B cell (primary cell): ENCODE results near the gene ADAMTS16. TPM values are rescaled to one million over a fixed set of nuclear protein-coding genes. Genes with fewer than 3 reads are reported as not detected.

ENCODE experiments used
- ATAC-seq: fragments of 200-7000 bp; cut with Tn5 transposase; one replicate; pipeline ENCODE4 v1.10.0; 2021; ENCODE audit warnings: low read depth, mild to moderate bottlenecking, moderate number of reproducible peaks, moderate library complexity
- CTCF ChIA-PET: fragments of 350-600 bp; sonication (Branson Sonifier 250); formaldehyde crosslinking; loops from one replicate; lab custom pipeline; 2021; ENCODE audit warnings: antibody characterized with exemption, inconsistent platforms; lab: Charles Lee
- POLR2A ChIA-PET: fragments of 350-600 bp; sonication (Branson Sonifier 250); formaldehyde crosslinking; loops from one replicate; lab custom pipeline; 2021; ENCODE audit warnings: antibody characterized with exemption; lab: Charles Lee
- DNase-seq: peaks from one replicate; pipeline ENCODE4 v3.0.0; 2013
- H2AFZ ChIP-seq: 2 replicates; pipeline ENCODE4 v1.6.1; 2012; ENCODE audit warnings: mild to moderate bottlenecking, low read depth, low read length; ENCODE audit not compliant: insufficient read depth, poor library complexity, severe bottlenecking
- H3K27ac ChIP-seq, 2 donors: 1 replicate in 1 of 2; 2 replicates in 1 of 2; pipeline ENCODE4 v1.5.1; 2012 to 2013; ENCODE audit warnings: low read length in 2 of 2, mild to moderate bottlenecking in 2 of 2, moderate library complexity in 1 of 2
- H3K27me3 ChIP-seq, 4 experiments: fragments of 200-600 bp in 1 of 4; sonication (generic) in 1 of 4; replicated peaks in 1 of 4; 1 replicate in 2 of 4; 2 replicates in 2 of 4; pipeline versions ENCODE4 v1.6.1 to v1.7.0; 2013 to 2016; ENCODE audit warnings: low read length in 3 of 4, mild to moderate bottlenecking in 2 of 4, mixed read lengths in 1 of 4, moderate library complexity in 1 of 4; ENCODE audit not compliant: insufficient read depth in 4 of 4, control insufficient read depth in 3 of 4; ENCODE audit errors: control extremely low read depth in 1 of 4
- H3K36me3 ChIP-seq, 2 experiments: replicated peaks in 1 of 2; 1 replicate in 1 of 2; 2 replicates in 1 of 2; pipeline versions ENCODE4 v1.6.1 to v1.7.1; 2013; ENCODE audit warnings: low read length in 1 of 2; ENCODE audit not compliant: insufficient read depth in 2 of 2, control insufficient read depth in 1 of 2; ENCODE audit errors: control extremely low read depth in 1 of 2, extremely low read depth in 1 of 2
- H3K4me1 ChIP-seq, 2 donors: fragments of 200-600 bp in 1 of 2; sonication (generic) in 1 of 2; 1 replicate in 1 of 2; 2 replicates in 1 of 2; pipeline versions ENCODE4 v1.5.1 to v1.6.1; 2013 to 2017; ENCODE audit warnings: low read length in 2 of 2; ENCODE audit not compliant: control insufficient read depth in 2 of 2, insufficient read depth in 2 of 2
- H3K4me2 ChIP-seq: replicated peaks from 2 replicates; pipeline ENCODE3; 2012; ENCODE audit warnings: mild to moderate bottlenecking, low read depth, low read length; ENCODE audit not compliant: poor library complexity, severe bottlenecking
- H3K4me3 ChIP-seq, 5 experiments: fragments of 200-600 bp in 1 of 5; sonication (generic) in 1 of 5; 1 replicate in 3 of 5; 2 replicates in 2 of 5; pipeline versions ENCODE4 v1.5.1 to v1.7.0; 2011 to 2016; ENCODE audit warnings: low read length in 4 of 5, mild to moderate bottlenecking in 4 of 5, low read depth in 2 of 5, control low read depth in 1 of 5, moderate library complexity in 1 of 5; ENCODE audit not compliant: insufficient read depth in 1 of 5; ENCODE audit errors: control extremely low read depth in 1 of 5, extremely low read depth in 1 of 5
- H3K79me2 ChIP-seq: fragments of 200-600 bp; sonication (generic); one replicate; pipeline ENCODE4 v1.6.0; 2016; ENCODE audit warnings: low read length; ENCODE audit not compliant: control insufficient read depth, insufficient read depth
- H3K9ac ChIP-seq: fragments of 200-600 bp; sonication (generic); 2 replicates; pipeline ENCODE4 v1.6.1; 2017; ENCODE audit warnings: mild to moderate bottlenecking, low read length, moderate library complexity
- H3K9me3 ChIP-seq, 3 donors: one replicate each; pipeline versions ENCODE4 v1.6.1 to v1.7.1; 2013; ENCODE audit warnings: low read length in 2 of 3; ENCODE audit not compliant: control insufficient read depth in 2 of 3, insufficient read depth in 1 of 3; ENCODE audit errors: control extremely low read depth in 1 of 3
- H4K20me1 ChIP-seq: 2 replicates; pipeline ENCODE4 v1.6.0; 2012; ENCODE audit warnings: mild to moderate bottlenecking, low read length; ENCODE audit not compliant: insufficient read depth, control insufficient read depth, poor library complexity, severe bottlenecking
- H3K27ac Mint-ChIP-seq: one replicate; pipeline ENCODE4 v1.8.0; 2021; ENCODE audit warnings: mixed read lengths
- H3K27me3 Mint-ChIP-seq: one replicate; pipeline ENCODE4 v1.8.0; 2021; ENCODE audit warnings: mixed read lengths
- H3K4me1 Mint-ChIP-seq: one replicate; pipeline ENCODE4 v1.8.0; 2021; ENCODE audit warnings: mixed read lengths
- H3K4me3 Mint-ChIP-seq: one replicate; pipeline ENCODE4 v1.8.0; 2021; ENCODE audit warnings: mixed read lengths
- H3K9me3 Mint-ChIP-seq: one replicate; pipeline ENCODE4 v1.8.0; 2022; ENCODE audit warnings: mixed read lengths; ENCODE audit not compliant: insufficient read depth
- EZH2 ChIP-seq: IDR thresholded peaks from 2 replicates; pipeline ENCODE4 v1.6.1; 2012; ENCODE audit warnings: borderline replicate concordance, low read depth, mild to moderate bottlenecking, moderate library complexity, low read length; ENCODE audit not compliant: insufficient read depth, poor library complexity, severe bottlenecking
- WGBS: methylation state at CpG from one replicate; pipeline ENCODE4 v1.1.5; 2013; ENCODE audit warnings: missing lambda C conversion rate; ENCODE audit not compliant: insufficient coverage; 5-methylcytosine and 5-hydroxymethylcytosine counted together
- intact Hi-C: fragments of 100-400 bp; cut with micrococcal nuclease; formaldehyde crosslinking; loops from one replicate; pipeline ENCODE4 v1.10.0; 2022
- polyA plus RNA-seq: library from polyadenylated mRNA; depleted of rRNA; stranded (reverse); fragments of >200 nt; gene quantifications from 2 replicates; pipeline ENCODE4 v1.2.3, GENCODE V29; 2012
- total RNA-seq, 2 donors: library from RNA; stranded (reverse); fragments of 120-200 nt in 1 of 2; gene quantifications; 1 replicate in 1 of 2; 2 replicates in 1 of 2; pipeline versions ENCODE4 v1.2.3 to v1.2.4, GENCODE V29; 2013 to 2022
- TF ChIP-seq, protein P1 (sequence below): fragments of 200-600 bp; IDR thresholded peaks from one replicate; pipeline ENCODE4 v1.8.0; 2022; ENCODE audit warnings: antibody characterized with exemption, mild to moderate bottlenecking

ADAMTS16 gene
- total and polyA plus RNA-seq, 2 donors (not counting 1 experiment from before 2014, with no cell fraction given), result not detected

DNA sequence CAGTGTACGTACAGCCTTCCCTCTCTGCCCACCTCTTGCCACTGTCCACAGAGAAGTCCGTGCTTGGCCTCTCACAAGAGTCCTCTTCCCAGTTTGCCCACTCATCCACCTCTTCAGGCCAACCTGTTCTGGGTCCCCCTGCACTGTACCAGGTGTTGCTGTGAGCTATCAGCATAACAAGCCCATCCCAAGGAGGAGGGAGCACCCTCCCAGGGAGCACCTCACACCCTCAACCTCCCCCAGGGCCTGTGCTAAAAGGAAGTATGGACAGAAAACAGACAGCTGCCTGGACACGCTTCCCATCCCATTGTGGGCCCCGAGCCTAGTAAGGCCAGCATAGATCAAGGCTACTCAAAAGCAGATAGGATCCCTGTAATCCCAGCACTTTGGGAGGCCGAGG is 168.2 kb downstream of the ADAMTS16 start:
- Histone ChIP-seq H3K9me3 (peaks cover 0 to 31% (median 0%) of the 10 kb centered on the region in 3 donors), H2AFZ (no peak overlapping the region), H3K36me3 (no peaks in the 10 kb centered on the region), H3K4me1 (no peaks in the 10 kb centered on the region), H3K4me2 (no peak overlapping the region), H3K9ac (no peak overlapping the region), H3K4me3 (no peak overlapping the region), H3K79me2 (no peaks in the 10 kb centered on the region), H4K20me1 (no peaks in the 10 kb centered on the region), H3K27me3 (no peaks in the 10 kb centered on the region), H3K27ac (no peak overlapping the region)
- intact Hi-C loops, result no loop called here
- Mint-ChIP-seq H3K27ac (no peak overlapping the region), H3K4me1 (no peaks in the 10 kb centered on the region), H3K4me3 (no peak overlapping the region), H3K27me3 (no peaks in the 10 kb centered on the region), H3K9me3 (no peaks in the 10 kb centered on the region)
- WGBS, result 82% methylated on average over 5 of the region's 5 CpGs
- ATAC-seq, result no peak
- no peak for TF ChIP-seq EZH2
- TF ChIP-seq, protein P1, sequence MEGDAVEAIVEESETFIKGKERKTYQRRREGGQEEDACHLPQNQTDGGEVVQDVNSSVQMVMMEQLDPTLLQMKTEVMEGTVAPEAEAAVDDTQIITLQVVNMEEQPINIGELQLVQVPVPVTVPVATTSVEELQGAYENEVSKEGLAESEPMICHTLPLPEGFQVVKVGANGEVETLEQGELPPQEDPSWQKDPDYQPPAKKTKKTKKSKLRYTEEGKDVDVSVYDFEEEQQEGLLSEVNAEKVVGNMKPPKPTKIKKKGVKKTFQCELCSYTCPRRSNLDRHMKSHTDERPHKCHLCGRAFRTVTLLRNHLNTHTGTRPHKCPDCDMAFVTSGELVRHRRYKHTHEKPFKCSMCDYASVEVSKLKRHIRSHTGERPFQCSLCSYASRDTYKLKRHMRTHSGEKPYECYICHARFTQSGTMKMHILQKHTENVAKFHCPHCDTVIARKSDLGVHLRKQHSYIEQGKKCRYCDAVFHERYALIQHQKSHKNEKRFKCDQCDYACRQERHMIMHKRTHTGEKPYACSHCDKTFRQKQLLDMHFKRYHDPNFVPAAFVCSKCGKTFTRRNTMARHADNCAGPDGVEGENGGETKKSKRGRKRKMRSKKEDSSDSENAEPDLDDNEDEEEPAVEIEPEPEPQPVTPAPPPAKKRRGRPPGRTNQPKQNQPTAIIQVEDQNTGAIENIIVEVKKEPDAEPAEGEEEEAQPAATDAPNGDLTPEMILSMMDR, result no peak
- no peak for DNase-seq
- ChIA-PET CTCF (no interaction called here), POLR2A (no interaction called here)

DNA sequence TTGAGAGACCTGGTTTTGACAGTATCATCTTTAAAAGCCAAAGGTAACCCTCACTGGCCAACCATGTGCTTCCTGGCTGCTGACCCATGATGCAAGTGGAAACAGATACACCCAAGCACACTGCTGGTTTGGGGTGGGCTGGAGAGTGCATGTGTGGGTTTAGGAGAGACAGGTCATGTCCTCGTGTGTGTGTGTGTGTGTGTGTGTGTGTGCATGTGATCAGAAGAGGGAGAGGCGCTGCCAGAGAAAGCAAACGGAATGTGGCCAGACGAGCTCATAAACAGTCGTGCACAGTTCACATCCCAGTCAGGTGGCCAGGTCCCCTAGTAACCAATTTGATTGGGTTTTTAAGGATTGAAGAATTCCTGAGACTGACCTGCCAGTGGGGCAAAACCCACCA is 169.5 kb downstream of the ADAMTS16 start:
- Mint-ChIP-seq H3K27ac (no peak overlapping the region), H3K9me3 (no peaks in the 10 kb centered on the region)

More for the DNA sequence above, 169.5 kb downstream of the ADAMTS16 start:
- DNase-seq (no peak), ATAC-seq (no peak)
- Histone ChIP-seq H3K36me3 (no peaks in the 10 kb centered on the region), H3K4me2 (no peak overlapping the region), H3K4me3 (no peak overlapping the region), H2AFZ (no peak overlapping the region), H3K9ac (no peak overlapping the region), H4K20me1 (no peaks in the 10 kb centered on the region), H3K27ac (no peak overlapping the region), H3K4me1 (no peaks in the 10 kb centered on the region), H3K9me3 (peaks cover 0 to 23% (median 0%) of the 10 kb centered on the region in 3 donors), H3K79me2 (no peaks in the 10 kb centered on the region), H3K27me3 (no peaks in the 10 kb centered on the region)
- intact Hi-C loops, result no loop called here
- Mint-ChIP-seq H3K4me3 (no peak overlapping the region), H3K27me3 (no peaks in the 10 kb centered on the region), H3K4me1 (no peaks in the 10 kb centered on the region)
- POLR2A ChIA-PET, result no interaction called here
- whole genome bisulfite sequencing, result 82% methylated on average over 5 of the region's 5 CpGs
- CTCF ChIA-PET, result no interaction called here
- no peak for TF ChIP-seq EZH2
- TF ChIP-seq, protein P1, result no peak
